Cardiac muscle cell (in vitro differentiated cells and primary cell): ENCODE measurements around the gene ARL15. TPM values are rescaled to one million over a fixed set of nuclear protein-coding genes. Genes with fewer than 3 reads are reported as not detected.

Experiments
- DNase-seq, 2 donors: peaks; one replicate each; pipeline versions ENCODE4 v3.0.0 to v3.0.0-alpha.2; 2010 to 2017; ENCODE audit warnings: low read depth in 1 of 2, low spot score in 1 of 2
- H3K27ac ChIP-seq: fragments of 200-600 bp; sonication (generic); 2 replicates; pipeline ENCODE4 v1.5.1; 2016
- H3K27me3 ChIP-seq: fragments of 200-600 bp; sonication (generic); 2 replicates; pipeline ENCODE4 v1.6.0; 2016; ENCODE audit warnings: control low read depth
- H3K36me3 ChIP-seq: fragments of 200-600 bp; sonication (generic); 2 replicates; pipeline ENCODE4 v1.5.1; 2016; ENCODE audit warnings: control low read depth
- H3K4me1 ChIP-seq: fragments of 200-600 bp; sonication (generic); 2 replicates; pipeline ENCODE4 v1.8.1; 2017; ENCODE audit warnings: low read depth, mild to moderate bottlenecking, mixed run types
- H3K4me3 ChIP-seq: fragments of 200-600 bp; sonication (generic); 2 replicates; pipeline ENCODE4 v1.5.1; 2016; ENCODE audit warnings: mild to moderate bottlenecking
- H3K9me3 ChIP-seq: fragments of 200-600 bp; sonication (generic); 2 replicates; pipeline ENCODE4 v1.5.1; 2017; ENCODE audit warnings: low read depth, mild to moderate bottlenecking, control low read depth
- CTCF ChIP-seq: IDR thresholded peaks from 2 replicates; pipeline ENCODE4 v1.5.1; 2012; ENCODE audit warnings: low read depth, mild to moderate bottlenecking, low read length
- polyA plus RNA-seq: library from polyadenylated mRNA; unstranded; fragments of >200 nt; fragmentation: Nextera tagmentation; extraction: Ambion mirVana; gene quantifications from 2 replicates; pipeline ENCODE4 v1.2.1, GENCODE V29; 2016
- total RNA-seq: library from RNA; depleted of rRNA; stranded (reverse); fragments of >200 nt; gene quantifications from 2 replicates; pipeline ENCODE4 v1.2.3, GENCODE V29; 2016

ARL15 gene
- total and polyA plus RNA-seq, 2 experiments from 2014 or later = 23.2 to 27.4 TPM

GRCh38 chr5:54289769-54290168, 20.6 kb downstream of the ARL15 start:
- Histone ChIP-seq H3K36me3 (no peaks in the 10 kb centered on the region), H3K27me3 (no peaks in the 10 kb centered on the region), H3K27ac (no peak overlapping the region), H3K4me1 (peaks cover 13% of the 10 kb centered on the region), H3K9me3 (no peaks in the 10 kb centered on the region), H3K4me3 (no peak overlapping the region)
- no peak for DNase-seq
- TF ChIP-seq CTCF = no peak

GRCh38 chr5:54288568-54289217, 21.7 kb downstream of the ARL15 start:
- Histone ChIP-seq H3K4me3 (no peak overlapping the region), H3K27me3 (no peaks in the 10 kb centered on the region), H3K4me1 (peaks cover 8% of the 10 kb centered on the region), H3K9me3 (no peaks in the 10 kb centered on the region), H3K27ac (no peak overlapping the region), H3K36me3 (no peaks in the 10 kb centered on the region)
- TF ChIP-seq CTCF = no peak
- DNase-seq = no peak

- Histone ChIP-seq H3K36me3 (no peaks in the 10 kb centered on the region), H3K27me3 (no peaks in the 10 kb centered on the region), H3K27ac (no peak overlapping the region), H3K4me3 (no peak overlapping the region), H3K4me1 (peaks cover 4% of the 10 kb centered on the region), H3K9me3 (no peaks in the 10 kb centered on the region)
- TF ChIP-seq CTCF = no peak
- DNase-seq = no peak
Measured at GRCh38 chr5:54285686-54286085, 24.7 kb downstream of the ARL15 start.

- H3K27ac ChIP-seq = no peak overlapping the region
- no peaks in the 10 kb centered on the region for H3K9me3 ChIP-seq
- H3K27me3 ChIP-seq = no peaks in the 10 kb centered on the region
- TF ChIP-seq CTCF = no peak
- peaks cover 4% of the 10 kb centered on the region for H3K4me1 ChIP-seq
- no peaks in the 10 kb centered on the region for H3K36me3 ChIP-seq
- no peak overlapping the region for H3K4me3 ChIP-seq
- no peak for DNase-seq
Measured at GRCh38 chr5:54284586-54284985, 25.8 kb downstream of the ARL15 start.

- H3K36me3 ChIP-seq = no peaks in the 10 kb centered on the region
- H3K27me3 ChIP-seq = no peaks in the 10 kb centered on the region
- no peaks in the 10 kb centered on the region for H3K9me3 ChIP-seq
- TF ChIP-seq CTCF = no peak
- H3K4me3 ChIP-seq = no peak overlapping the region
- DNase-seq = no peak
- H3K4me1 ChIP-seq = peaks cover 4% of the 10 kb centered on the region
- H3K27ac ChIP-seq = no peak overlapping the region
Measured at GRCh38 chr5:54282876-54283275, 27.5 kb downstream of the ARL15 start.
